Glomerular visceral epithelial cell (primary cell): ENCODE data around the gene CCDC88C.
"Not testable (repeated sequence)": the region's sequence is repeated elsewhere in the genome, so short reads cannot be mapped to it uniquely, and the experiment has no call there.

Experiments used
- DNase-seq: peaks from one replicate; pipeline ENCODE4 v3.0.0-alpha.2; 2016; ENCODE audit errors: extremely low spot score

The CCDC88C gene

DNA sequence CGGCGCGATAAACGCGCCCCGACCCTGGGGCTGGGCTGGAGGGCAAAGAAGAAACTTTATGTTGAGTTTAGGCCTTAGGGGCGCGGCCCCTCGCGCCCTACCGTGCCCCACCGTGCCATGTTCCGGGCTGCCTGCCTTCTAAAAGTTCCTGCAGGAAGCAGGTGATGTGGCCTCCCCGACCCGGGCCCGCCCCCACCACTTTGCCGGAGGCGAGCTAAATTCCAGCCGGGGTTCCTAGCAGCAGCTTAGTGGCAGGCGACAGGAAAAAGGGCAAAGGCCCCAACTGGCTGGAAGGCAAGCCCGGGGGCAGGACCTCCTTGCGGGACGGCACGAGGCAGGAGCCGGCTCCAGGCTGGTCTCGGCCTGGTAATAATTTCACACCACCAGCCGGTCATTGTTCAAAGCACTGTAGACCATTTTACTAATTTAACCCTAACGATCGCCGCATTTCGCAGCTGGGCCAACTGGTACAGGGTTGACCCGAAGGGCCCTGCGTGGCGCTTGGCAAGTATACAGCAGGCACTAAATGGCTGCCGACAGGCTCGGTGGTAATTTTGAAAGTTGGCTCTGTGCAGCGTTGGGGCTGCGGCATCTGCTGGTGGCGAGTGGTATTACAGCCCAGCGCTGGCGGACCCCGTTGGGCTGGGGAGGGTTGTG lies 895 bp upstream of the CCDC88C start:
- peak; percentile 57 for DNase-seq

DNA sequence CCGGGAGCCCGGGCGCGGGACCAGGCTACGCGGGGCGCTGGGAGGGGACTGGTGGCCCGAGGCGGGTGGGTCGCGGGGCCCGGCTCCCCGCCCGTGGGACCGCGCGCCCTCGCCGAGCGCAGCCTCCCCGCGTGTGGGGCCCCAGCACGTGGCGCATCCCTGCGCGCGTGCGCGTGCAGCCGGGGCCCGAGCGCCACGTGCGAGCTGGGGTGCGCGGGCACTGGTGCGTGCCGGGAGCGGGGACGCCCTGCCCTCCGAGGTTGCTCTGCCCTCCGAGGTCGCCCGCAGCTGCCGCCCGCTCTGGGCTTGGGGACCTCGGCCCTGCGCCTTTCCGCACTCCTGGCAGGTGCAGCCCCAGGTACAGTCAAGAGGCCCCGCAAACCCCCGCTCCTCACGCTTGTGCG lies 365 bp upstream of the CCDC88C start:
- DNase-seq = peak; percentile 39

DNA sequence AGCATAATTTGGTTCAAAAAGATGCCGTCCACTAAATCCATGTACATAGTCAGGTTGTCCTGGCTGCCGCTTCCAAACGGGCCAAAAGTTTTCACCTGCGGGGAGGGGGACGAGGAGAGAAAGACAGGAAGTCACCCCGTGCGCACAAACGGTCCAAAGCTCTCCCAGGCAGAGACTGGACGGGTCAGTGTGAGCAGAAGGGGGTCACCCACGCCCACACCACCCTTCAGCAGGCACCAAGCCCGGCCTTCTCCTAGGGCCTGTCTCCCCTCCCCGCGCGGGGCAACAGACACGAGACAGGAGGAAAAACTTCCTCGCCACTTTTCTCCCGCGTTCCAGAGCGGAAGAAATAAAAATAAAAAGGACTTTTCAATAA lies 888 bp downstream of the CCDC88C start:
- peak; percentile 17 for DNase-seq

DNA sequence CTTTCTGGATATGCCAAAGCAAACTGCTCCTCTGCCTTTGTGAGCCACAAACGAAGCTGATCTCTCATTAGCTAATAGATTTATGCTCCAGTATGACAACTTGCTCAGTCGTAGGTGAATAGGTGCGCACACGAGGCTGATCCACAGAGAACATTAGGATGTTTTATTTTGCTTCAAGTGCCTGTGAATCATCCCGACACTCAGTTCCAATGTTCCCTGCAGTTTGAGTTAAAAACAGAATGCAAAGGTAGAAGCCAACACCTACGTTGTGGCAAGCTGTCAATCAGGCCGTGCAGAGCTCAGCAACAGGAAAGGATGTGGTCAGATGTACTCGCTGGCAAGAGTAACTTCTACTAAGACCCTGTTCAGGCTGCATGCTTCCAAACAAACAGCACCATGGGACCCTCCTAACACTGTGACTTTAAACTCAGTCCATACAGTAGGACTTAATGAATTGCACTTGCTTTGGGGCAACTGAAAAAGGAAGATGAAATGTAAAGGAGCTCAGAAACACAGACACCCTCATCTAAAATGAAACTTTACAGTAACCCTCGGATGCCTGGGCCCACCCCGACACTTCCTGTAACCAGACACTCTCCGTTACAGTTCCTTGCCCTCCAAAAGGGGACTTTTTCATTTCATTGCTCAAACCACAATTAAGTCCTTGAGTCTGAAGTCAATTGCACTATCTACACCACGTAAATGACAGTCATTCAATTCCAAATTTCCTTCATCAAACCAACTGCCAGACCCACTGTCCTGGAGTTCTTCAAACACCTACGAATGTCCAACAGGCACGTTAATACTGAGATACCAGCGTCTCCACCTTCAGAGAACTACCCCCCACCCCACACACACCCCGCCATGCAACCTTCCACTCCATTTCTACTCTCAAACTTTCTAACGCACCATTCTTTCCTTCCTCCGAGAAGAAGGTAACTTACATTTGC lies 1.6 kb downstream of the CCDC88C start:
- peak; percentile 57 for DNase-seq

DNA sequence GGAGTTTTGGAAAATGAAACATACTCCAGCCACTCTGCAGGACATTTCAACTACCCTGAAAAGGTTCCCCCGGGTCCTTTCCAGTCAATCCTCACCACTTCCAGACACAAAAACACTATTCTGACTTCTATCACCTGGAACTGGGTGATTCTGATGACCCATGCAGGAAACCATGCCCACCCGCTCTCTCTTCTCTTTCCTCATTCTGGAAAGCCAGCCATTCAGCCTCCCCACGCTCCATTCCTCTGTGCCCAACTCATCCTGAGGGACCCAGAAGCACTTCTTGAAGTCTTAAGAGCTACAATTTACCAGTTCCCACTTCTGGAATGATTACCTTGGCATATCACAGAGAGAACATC lies 3.2 kb downstream of the CCDC88C start:
- no peak for DNase-seq

DNA sequence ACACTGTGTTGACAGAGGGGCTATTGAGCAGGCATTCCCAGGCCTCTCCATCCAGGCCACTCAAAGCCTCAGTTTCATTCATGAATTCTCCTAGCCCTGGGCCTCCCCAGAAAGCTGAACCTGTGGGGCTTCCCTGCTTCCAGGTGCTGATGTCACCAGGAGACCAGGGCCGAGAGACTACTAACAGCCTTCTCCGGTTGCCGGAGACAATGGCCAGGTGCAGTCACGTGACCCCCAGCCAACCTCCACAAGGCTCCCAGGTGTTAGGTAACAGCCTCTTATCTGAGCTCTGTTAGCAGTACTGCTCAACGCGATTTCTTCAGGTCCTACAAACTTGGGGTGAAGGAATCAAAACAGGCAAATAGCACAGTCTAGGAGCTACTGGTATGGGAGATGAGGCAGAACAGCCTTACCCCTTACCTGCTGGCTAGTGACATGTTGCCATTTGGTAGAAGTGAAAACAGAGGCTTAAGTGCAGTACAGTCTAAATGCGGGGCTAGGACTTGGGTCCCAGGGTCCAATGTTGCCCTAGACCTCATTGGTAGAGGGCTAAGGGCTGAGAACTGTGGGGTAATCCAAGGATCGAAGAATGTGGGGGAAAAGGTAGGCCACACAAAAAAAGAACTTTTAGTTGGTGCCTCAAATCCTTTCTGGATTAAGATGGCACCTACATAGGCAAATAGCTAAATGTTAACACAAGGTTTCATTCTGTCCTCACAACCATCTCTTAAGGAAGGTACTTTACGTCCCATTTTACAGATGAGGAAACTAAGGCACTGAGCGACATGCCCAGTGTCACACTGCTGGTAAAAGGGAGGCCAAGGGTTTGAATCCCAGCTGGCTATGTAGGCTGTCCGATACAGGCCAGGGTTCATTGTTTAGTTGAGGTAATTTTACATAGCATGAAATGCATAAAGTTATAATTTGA lies 3.8 kb downstream of the CCDC88C start:
- DNase-seq = no peak

DNA sequence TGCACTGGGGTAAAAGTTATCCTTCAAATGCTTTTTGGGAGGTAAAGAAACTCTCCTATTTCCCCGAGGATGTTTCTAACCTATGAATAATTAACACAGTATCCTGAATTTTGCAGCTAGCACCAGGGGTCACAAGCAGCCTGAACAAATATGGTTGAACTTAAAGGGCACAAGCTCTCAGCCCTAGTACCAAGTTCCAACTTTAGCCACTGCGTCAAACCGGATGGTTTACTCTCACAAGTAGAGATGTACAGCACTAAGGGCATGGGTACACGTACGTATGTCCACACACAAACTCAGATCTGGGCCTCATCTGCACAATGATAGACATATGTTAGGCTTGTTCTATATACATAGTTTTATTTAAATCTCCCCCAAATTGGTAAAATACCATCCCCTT lies 4.7 kb downstream of the CCDC88C start:
- no peak for DNase-seq

DNA sequence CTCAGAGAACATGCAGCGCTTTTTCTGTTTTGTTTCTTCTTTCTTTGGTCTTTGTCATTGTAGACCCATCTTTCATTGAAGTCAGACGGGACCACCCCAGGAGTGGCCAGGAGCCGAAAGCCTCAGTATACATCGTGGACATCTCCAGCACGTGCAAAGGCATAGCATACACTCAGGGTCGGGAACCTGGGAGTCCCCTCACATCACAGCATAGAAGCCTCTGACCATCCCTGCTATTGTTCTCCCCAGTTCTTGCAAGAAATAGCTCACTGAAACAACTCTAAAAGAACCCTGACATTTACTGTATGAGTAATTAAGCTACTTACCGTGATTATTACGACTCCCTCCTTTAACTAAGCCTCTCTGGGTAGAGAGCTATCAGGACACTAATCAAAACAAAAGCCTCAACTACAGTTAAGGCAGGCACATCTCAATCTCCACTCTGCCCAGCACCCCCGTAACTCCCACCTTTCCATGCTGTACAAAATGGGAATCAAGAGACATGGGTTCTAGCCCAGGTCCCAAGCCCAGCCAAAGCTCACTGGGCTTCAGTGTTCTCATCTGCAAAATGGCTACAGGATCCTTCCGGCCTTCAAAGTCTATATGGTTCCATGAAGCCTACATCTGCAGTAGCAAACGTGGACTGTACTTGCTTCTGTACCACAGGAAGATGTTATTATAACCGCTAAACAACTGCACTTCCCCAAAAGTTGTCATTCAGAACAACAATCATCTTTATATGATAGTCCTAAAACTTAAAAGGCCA lies 6.7 kb downstream of the CCDC88C start:
- no peak for DNase-seq

DNA sequence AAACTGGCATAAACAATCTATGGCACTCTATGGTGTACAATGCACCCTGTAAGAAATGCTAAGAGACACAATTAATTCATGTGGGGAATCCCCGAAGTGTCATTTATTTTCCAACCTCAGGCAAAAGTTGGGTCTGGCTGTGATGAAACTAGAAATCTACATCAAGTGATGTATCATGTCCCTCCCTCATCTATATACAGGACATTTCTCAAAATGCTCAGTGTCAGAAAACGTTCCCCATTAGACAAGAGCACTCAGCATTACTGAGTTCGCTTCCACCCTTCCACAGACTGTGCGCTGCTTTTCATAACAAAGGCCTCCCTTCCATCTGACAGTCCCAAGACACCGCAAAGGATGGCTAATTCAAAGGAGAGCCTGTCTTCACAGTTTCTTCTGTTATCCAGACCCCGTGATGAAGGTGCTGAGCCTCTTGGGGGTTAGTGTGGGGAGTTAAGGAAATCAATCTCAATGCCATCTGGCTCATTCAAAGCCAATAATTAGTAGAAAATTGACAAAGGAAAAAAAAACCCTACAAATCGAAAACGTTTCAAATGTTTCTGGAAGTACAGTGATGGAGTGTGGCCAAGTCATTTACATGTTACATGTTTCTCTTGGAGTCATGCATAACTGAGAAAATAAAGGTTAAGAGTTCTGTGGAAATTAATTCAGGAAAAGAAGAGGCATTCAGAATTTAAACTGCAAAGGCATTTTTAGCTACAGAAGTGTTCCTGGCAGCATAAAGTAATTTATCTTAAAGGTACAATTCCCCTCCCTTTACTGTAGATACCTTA lies 7.5 kb downstream of the CCDC88C start:
- no peak for DNase-seq

DNA sequence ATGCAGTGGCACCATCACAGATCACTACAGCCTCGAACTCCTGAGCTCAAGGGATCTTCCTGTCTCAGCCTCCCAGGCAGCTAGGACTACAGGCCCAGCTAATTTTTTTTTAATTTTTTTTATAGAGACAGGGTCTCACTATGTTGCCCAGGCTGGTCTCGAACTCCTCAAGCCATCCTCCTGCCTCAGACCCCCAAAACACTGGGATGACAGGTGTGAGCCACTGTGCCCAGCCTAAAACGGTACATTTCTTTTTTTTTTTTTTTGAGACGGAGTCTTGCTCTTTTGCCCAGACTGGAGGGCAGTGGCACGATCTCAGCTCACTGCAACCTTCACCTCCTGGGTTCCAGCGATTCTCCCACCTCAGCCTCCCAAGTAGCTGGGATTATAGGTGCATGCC lies 8.4 kb downstream of the CCDC88C start:
- not testable (repeated sequence) for DNase-seq

DNA sequence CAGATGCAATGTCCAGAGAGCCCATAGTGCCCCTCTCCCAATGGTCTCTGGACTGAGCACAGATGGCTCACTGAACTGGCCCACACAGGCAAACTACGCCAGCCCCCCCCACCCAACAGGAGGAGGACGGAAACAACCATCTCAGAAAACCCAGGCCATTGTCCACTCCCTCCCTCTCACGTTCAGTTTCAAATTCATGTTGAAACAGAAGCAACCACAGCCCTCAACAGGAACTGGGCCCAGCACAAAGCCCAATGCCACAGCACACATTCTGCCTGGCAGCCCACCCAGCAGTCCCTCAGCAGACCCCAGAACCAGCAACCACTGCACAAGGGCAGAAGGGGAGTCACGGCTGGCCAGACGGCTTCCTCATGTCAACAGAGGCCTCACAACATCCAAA lies 10.6 kb downstream of the CCDC88C start:
- no peak for DNase-seq

DNA sequence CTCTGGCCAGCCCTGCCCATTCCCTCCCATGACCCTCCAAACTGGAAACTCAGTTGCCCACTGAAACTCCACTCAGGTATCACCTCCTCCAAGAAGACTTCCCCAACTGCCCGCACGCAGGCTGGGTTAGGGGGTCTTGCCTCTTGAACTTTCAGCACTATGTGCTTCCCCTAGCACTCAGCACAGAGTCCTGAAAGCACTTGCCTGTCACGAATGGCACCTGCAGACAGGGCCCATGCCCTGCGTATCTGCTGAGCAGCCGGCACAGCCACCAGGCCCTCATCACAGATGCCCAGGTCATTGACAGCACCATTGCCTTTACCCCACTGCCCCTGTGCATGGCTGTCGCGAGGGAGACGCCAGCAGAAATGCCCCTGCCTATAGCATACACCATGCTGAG lies 11.2 kb downstream of the CCDC88C start:
- DNase-seq = no peak

DNA sequence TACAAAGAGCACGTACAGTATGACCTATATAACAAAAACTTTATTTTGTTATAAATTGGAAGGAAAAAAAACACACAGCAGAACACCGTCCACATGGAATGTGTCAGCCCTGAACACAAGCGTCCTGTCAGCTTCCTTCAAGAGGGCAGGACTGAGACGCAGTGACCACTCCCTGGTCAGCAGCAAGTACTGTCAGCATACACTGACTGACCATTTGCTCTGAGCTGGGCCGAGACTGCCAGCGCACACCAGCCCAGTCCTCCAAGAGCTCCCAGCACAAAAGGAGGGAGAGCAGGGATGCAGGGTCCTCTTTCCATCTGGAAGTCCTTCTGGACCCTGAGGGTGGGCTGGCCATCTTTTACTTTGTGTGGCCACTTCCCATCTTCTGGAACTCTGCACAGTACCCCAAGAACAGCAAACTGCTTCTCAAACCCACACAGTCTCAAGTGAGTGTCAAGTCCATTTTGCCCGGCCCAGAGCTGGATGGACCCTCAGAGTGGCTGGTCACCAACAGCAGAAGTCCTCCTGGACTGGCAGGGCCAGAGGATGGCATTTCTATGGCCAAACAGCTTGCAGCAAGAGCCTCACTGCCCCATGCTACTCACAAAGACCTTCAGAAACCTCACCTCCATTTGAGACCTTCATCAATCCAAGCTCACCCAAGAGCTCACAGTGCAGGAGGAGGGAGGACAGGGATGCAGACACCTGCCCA lies 11.7 kb downstream of the CCDC88C start:
- no peak for DNase-seq

DNA sequence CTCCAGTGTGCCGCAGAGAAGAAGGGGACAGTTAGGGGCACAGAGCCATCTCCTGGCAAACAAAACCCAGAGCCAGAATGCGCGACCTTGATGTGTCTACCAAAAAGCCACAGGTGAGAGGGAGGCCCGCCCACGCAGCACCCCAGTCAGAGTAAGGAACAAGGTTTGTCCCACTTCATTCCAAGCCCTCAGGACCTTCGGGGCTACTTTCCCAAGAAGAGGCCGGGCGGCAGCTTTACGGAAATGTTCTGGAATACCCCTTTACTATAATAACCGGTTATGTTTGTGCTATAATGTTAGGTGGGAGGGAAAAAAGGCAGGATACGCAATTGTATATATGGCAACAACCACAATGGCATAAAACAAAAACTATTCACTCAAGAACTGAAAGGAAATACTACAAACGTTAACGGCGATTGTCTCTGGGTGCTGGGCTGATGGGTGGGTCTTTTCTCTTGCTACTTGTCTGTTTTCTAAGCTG lies 12.3 kb downstream of the CCDC88C start:
- no peak for DNase-seq

DNA sequence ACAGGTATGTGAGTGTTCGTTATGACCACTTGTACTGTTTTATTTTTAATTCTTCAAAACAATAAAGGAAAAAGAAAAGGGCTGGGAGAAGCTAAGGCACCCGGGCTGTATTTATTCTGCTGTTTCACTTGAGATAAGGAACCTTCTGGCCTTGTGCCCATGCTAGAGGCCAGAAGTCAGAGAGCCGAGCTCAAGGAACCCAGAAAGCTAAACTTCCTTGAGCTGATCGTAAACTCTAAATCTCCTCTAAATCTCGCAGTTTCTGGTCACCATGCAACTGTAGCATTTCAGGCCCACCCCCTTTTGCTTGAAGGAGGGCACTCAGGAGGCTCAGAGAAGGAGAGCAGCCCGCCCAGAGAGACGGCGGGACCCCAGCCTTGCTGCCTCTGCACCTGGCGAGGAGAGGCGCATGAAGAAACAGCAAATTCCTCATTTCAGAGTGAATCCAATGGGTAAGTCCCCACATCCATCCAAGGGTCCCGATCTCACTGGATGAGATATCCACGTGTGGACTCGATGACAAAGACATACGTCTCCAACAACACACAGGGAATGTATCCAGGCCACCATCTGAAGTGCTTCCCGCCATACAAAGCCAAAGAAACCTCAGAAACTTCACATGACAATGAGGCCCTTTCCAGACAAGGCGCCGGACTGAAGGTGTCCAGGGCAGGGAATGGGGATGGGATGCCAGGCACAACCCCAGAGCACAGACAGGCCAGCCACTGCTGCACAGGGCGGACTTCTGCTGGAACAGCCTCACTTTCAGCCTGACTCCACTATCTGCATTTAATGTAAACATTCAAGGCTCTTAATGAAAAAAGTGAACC lies 14.6 kb downstream of the CCDC88C start:
- no peak for DNase-seq

DNA sequence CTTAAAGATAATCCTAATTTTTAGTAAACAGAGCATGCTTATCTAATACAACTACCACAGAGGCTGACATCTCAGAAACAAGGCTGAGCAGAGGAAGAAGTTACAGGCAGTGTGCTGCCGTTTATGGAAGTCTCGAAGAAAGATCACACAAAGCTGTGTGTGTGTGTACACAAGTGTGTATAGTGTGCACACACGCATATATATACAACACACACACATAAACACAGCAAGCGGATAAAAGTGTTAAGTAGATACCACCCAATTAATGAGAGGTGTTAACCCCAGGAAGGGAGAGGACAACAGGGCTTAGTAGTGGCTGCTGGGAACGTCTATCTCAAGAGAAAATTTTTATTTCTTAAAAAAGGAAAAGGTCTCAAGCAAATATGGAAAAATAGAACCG lies 15.3 kb downstream of the CCDC88C start:
- DNase-seq = no peak

DNA sequence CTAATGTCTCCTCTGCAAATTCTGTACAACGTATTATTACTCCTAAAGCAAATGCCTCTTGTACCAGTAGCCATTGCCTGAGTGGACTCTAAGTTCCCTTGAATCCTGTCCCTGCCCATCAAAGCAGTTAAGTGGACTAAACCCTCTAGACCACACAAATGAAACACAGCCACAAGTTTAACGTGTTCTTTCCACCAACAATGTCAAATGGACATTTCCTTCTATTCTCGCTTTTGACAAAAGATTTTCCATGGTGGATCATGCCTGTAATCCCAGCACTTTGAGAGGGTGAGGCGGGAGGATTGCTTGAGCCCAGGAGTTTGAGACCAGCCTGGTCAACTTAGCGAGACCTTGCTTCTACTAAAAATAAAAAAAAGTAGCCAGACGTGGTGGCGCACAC lies 15.9 kb downstream of the CCDC88C start:
- DNase-seq = no peak

DNA sequence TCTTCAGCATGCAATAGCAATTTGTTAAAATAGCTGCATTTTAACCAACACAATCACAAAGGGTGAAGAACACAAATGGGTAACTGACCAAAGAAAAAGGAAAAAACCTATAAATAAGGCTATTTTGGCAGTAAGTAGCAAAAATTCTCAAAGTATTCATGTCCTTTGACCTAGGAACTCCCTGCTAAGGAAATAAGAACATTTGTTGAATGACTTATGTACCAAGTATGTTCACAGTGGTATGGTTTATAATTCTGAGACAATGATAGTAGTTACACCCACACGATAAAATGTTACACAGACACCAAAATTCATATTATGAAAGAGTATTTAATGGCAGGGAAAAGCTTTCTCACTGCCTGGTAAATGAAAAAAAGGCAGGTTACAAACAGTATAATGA lies 16.9 kb downstream of the CCDC88C start:
- no peak for DNase-seq
